RKO (cell line): Measurements from ENCODE around the gene LRP1-AS.

Experiments used
- DNase-seq: peaks from one replicate; pipeline ENCODE4 v3.0.0-alpha.2; 2016; ENCODE audit warnings: low spot score

LRP1-AS gene

DNA sequence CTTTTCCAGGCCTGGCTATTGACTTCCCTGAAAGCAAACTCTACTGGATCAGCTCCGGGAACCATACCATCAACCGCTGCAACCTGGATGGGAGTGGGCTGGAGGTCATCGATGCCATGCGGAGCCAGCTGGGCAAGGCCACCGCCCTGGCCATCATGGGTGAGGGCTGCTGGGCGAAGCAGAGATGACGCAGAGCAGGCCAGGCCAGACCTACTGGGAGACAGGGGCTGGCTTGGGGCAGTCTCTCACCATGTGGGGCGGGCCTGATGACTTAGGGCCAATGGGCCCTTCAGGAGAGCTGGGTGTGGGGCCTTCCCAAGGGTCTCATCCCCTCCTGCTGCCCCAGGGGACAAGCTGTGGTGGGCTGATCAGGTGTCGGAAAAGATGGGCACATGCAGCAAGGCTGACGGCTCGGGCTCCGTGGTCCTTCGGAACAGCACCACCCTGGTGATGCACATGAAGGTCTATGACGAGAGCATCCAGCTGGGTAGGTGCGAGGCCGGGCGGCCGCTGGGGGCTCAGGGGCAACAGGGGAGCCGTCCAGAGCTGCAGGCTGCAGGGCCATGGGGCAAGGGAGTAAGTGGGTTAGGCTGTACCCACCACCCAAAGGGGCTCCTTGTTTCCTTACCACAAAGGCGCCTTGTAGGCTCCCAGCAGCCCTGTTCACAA is 33.0 kb upstream of the LRP1-AS start:
- DNase-seq, result no peak

DNA sequence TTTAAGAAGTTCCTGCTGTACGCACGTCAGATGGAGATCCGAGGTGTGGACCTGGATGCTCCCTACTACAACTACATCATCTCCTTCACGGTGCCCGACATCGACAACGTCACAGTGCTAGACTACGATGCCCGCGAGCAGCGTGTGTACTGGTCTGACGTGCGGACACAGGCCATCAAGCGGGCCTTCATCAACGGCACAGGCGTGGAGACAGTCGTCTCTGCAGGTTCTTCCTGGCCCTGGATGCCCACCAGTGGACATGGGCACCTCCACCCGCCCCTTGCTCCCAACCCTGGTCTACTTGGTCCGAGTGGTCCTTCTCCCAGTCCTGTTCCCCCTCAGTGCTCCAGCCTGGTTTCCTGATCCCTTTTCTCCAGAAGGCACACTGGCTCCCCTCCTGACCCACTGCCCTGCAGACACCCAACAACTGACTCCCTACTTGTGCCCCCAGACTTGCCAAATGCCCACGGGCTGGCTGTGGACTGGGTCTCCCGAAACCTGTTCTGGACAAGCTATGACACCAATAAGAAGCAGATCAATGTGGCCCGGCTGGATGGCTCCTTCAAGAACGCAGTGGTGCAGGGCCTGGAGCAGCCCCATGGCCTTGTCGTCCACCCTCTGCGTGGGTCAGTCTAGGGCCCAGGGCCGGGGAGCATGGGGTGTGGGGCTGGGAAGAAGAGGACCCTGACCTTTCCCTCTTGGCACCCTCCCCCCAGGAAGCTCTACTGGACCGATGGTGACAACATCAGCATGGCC is 32.1 kb upstream of the LRP1-AS start:
- DNase-seq, result no peak

DNA sequence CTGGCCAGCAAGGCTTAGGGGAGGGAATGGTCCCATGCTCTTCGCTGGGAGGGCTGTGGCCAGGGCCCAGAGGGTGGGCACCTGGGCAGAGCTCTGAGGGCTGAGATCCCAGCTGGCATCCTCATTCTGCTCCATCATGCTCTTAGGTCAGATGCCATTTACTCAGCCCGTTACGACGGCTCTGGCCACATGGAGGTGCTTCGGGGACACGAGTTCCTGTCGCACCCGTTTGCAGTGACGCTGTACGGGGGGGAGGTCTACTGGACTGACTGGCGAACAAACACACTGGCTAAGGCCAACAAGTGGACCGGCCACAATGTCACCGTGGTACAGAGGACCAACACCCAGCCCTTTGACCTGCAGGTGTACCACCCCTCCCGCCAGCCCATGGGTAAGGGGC is 30.8 kb upstream of the LRP1-AS start:
- DNase-seq, result no peak

DNA sequence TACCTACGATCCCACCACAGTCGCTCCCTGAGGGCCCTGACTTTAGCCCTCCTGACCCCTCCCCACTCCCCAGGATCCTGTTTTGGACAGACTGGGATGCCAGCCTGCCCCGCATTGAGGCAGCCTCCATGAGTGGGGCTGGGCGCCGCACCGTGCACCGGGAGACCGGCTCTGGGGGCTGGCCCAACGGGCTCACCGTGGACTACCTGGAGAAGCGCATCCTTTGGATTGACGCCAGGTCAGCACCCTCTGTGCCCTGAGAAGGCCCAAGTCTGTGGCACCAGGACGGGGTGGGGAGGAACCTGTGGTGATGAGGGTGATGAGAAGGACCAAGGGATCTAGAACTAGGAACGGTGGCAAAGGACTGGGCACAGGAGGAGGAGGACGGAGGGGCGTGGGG is 29.9 kb upstream of the LRP1-AS start:
- DNase-seq, result no peak

DNA sequence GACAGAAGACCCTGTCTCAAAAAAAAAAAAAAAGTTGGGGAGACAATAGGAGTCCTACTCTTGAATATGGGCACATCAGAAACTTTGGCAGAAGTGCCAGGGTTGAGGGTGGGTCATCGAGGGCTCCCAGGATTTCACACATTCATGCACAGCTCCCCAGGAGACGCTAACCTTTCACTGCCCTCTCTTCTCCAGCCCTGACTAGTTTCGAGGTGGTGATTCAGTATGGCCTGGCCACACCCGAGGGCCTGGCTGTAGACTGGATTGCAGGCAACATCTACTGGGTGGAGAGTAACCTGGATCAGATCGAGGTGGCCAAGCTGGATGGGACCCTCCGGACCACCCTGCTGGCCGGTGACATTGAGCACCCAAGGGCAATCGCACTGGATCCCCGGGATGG is 29.4 kb upstream of the LRP1-AS start:
- no peak for DNase-seq

DNA sequence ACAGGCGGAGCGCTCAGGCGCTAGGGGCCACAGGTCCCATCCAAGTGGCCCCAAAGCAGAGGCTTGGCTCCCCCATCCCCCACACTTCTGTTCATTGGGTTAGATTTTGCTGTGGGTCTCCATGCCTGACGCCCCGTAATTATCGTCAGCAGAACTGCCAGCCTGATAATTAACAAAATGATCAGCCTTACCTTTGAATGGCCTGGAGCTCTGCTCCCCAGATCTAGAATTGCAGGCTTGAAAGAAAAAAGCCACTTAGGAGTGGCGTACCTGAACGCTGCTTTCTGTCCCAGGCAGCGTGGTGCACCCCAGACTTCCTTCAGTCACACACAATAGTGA is 28.7 kb upstream of the LRP1-AS start:
- no peak for DNase-seq

DNA sequence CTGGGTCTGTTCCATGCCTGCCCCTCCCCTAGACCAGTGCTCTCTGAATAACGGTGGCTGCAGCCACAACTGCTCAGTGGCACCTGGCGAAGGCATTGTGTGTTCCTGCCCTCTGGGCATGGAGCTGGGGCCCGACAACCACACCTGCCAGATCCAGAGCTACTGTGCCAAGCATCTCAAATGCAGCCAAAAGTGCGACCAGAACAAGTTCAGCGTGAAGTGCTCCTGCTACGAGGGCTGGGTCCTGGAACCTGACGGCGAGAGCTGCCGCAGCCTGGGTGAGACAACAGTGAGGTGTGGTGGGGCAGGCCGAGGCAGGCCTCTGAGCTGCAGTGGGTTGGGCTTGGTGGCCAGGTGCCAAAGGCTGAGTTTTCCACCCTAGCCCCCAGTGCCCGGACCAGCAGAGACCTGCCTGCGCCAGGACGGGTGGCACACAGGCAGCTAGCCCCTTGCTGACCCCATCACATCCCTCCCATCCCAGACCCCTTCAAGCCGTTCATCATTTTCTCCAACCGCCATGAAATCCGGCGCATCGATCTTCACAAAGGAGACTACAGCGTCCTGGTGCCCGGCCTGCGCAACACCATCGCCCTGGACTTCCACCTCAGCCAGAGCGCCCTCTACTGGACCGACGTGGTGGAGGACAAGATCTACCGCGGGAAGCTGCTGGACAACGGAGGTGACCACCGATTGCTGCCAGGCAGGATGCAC is 28.2 kb upstream of the LRP1-AS start:
- DNase-seq, result peak; percentile 16

DNA sequence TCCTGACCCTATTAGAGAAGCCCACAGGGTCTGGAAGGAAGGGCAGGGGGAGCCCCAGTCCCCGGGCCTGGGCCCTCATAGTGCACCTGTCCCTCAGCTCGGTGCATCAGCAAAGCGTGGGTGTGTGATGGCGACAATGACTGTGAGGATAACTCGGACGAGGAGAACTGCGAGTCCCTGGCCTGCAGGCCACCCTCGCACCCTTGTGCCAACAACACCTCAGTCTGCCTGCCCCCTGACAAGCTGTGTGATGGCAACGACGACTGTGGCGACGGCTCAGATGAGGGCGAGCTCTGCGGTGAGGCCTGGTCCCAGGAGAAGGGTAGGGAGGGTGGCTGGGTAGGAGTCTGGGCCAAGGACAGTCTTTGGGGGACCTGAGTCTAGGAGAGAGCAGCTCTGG is 26.3 kb upstream of the LRP1-AS start:
- no peak for DNase-seq

DNA sequence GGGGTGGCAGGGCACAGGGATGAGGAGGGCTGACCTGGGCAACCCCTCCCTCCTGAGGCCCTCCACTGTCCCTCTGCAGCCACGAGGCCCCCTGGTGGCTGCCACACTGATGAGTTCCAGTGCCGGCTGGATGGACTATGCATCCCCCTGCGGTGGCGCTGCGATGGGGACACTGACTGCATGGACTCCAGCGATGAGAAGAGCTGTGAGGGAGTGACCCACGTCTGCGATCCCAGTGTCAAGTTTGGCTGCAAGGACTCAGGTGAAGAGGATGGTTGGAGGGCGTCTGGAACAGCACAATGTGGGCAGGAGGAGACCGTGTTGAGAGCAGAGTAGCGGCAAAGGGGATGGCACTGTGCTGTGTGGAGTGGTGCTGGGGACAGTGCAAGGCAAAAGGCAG is 25.7 kb upstream of the LRP1-AS start:
- DNase-seq, result no peak

DNA sequence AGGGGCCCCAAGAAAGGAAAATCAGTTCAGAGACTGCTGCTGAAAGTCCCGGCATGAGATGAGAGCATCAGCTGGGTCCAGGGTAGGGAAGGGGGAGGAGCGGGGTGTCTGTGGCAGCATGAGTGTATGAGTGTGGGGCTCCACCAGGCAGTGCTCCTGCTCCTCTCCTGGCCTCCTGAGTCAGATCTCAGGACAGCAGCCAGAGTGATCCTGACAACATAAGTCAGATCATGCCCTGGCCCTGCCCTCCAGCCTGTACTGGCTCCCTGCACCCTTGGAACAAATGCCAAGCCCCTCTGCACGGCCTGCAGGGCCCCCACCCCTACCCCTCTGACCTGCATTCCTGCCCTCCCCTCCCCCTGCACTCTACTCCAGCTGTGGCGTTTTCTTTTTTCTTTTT is 24.2 kb upstream of the LRP1-AS start:
- DNase-seq, result no peak

DNA sequence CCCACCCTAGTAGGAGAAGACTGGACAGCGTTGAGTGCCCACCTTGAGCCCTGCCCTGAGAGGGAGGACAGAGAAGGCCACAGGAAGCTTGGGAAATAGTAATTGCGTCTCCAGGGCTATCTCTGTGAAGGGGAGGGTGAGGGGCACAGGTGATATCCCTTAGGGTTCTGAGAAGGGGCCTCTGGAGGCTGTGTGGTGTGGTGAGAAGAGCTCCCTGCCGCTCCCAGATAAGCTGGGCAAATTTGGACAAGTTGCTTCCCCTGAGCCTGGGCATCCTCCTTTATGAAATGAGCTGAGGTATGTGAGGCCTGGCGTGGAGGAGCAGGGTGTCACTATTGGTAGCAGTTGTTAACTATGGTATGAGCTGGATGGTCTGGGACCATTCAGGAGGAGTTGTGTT is 23.5 kb upstream of the LRP1-AS start:
- no peak for DNase-seq

DNA sequence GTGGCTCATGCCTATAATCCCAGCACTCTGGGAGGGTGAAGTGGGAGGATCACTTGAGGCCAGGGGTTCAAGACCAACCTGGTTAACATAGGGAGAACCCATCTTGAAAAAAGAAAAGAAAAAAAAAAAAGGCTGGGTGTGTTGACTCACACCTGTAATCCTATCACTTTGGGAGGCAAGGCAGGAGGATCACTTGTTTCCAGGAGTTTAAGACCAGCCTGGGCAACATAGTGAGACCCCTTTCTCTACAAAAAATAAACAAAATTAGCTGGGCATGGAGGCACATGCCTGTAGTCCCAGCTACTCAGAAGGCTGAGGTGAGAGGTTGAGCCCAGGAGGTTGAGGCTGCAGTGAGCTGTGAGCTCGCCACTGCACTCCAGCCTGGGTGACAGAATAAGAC is 23.0 kb upstream of the LRP1-AS start:
- no peak for DNase-seq

DNA sequence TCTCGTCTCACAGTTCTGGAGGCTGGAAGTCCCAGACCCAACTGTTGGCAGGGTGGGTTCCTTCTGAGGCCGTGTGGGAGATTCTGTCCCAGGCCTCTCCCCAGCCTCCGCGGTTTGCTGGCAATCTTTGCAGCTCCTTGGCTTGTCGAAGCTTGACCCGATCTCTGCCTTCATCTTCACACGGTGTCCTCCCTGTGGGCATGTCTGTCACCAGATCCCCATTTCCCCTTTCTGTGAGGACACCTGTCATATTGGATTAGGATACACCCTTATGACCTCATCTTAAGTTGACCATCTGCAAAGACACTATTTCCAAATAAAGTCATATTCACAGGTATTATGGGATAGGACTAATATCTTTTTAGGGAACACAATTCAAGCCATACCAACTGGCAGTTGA is 22.6 kb upstream of the LRP1-AS start:
- DNase-seq, result no peak

DNA sequence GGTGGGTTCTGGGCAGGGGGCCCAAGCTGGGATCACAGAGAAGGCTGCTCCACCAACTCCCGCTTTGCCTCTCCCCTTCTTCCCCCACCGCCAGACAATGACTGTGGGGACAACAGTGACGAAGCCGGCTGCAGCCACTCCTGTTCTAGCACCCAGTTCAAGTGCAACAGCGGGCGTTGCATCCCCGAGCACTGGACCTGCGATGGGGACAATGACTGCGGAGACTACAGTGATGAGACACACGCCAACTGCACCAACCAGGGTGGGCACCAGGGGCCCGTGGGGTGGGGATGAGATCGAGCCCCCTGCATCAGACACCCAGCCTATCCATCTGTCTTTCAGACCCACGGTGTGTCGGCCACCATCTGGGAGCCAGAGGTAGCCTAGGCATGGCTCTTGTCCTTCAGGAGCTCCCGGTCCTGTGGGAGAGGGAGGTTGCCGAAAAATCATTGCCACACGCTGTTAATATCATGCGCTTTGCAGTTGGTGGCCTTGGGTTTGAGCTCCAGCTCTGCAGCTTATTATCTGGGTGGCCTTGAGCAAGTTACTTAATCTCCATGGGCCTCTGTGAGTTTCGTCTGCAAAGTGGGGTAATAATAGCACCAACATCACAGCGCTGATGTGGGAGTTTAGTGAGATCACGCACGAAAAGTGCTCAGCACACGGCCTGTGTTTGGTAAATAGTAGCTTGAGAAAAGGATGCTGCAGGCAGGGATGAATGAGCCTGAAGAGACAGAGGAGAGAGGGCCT is 21.8 kb upstream of the LRP1-AS start:
- no peak for DNase-seq

DNA sequence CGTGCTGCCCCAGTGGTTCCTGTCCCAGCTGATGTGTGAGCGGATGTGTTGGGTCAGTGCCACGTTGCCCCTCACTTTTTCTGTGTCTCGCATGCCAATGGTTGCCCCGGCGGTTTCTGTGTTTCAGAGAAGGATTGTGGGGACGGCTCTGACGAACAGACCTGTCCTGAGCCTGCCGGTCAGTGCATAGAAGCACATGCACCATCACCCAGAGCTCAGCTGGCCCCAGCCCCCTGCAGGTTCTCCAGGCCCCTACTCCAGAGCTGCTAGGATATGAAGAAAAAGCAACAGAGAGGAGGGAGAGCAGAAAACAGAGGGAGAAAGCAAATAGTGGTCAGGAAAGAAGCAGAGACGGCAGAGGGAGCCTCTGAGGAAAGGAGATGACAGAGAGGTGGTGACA is 20.6 kb upstream of the LRP1-AS start:
- no peak for DNase-seq

DNA sequence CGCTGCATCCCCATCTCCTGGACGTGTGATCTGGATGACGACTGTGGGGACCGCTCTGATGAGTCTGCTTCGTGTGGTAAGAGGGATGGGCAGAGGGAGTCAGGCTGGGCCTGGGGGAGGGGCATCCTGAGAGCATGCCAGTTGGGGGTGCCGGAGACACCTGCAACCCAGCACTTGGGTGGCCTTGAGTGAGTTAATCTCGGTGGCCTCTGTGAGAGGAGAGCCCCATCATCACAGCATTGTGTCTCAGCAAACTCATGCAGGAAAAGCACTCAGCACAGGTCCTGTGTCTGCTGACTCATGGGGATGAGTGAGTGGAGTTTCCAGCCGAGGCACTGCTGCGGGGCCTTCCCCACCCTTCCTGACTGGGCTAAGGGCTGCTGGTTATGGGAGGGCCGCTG is 19.6 kb upstream of the LRP1-AS start:
- DNase-seq, result peak; percentile 57

DNA sequence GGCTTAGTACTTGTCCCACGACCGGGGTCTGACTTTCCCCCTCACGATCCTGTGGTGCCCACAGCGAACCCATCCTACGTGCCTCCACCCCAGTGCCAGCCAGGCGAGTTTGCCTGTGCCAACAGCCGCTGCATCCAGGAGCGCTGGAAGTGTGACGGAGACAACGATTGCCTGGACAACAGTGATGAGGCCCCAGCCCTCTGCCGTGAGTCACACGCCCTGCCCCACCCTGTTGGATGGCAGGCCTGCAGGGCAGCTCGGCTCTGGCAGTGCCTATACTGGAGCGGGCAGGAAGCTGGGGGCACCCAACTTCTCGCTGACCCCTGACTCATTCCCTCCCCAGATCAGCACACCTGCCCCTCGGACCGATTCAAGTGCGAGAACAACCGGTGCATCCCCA is 18.3 kb upstream of the LRP1-AS start:
- DNase-seq, result no peak

DNA sequence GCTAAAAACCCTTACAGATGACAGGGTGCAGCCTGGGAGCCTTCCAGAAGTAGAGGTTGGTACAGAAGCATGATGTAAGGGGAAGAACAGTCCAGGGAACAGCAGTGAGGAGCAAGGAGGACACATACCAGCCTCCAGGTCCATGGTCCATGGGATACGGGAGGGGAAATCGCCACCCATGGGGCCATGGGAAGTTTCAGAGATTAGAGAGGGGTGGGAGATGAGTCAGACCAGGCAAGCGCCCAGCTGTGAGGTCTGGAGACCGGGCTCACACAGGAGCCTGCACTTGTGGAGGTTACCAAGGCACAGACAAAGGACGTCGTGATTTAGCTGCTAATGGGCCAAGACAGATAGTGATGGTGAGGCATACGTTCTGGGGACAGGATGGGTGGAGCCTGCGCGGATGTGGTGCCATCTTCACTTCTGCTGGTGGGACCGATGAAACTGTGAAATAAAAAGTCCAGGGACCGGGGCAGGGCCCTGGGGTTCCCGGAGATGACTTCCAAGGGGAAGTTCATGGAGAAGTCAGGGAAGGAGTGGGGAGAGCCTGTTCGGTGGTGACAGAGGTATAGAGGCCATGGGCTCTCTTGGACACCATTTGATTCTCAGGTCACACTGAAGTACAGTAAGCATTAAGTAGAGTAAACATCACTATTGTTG is 17.7 kb upstream of the LRP1-AS start:
- DNase-seq, result no peak

DNA sequence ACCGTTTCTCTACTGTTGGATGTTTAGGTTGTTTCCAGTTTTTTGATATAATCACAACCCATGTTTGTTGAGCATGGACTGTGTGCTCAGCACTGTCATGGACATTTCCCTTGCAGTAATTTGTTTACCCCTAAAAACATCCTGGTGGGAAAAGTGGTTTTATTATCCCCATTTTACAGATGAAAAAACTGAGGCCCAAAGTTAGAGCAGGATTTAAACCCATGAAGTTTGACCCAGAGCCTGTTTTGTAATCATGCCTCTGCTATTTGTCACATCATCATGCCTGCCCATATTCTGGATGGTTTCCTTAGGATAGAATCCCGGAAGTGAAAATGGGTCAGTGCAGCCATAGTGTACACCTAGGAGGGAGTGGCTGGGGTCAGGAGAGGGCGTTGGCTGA is 17.0 kb upstream of the LRP1-AS start:
- no peak for DNase-seq

DNA sequence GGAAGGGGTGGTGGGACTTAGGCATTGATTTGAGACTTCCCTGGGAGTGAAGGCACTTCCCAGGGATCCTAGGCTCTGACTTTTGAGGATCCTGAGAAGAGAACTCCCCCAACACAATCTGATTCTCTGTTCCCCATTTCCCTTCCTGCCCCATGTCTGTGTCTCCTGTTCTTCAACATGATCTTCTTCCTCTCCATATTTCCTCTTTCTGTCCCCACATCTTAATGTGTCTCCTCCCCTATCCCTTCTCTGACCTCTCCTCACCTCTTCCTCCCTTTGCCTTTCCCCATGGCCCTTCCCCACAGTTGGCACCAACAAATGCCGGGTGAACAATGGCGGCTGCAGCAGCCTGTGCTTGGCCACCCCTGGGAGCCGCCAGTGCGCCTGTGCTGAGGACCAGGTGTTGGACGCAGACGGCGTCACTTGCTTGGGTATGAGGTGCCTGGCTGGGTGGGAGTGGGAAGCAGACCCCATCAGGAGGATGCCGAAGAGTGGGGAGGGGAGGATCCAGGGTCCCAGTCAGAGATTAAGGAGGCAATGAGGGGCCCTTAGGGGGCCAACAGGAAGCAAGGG is 15.2 kb upstream of the LRP1-AS start:
- DNase-seq, result no peak

DNA sequence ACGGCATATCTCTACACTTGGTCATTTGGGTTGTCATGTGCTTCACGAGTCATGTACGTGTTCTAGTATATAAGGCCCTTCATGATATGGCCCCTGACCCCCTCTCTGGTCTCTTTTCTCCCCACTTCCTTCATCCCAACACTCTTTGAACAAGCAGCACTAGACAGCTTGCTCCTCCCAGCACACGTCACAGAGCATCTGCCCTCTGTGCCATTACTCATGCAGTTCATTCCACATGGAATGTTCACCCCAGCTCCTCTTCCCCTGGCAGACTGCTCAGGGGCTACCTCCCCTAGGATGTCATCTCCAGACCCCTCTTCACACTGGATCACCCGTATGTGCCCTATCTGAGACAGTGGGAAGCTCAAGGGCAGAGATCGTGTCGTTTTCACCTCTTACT is 14.1 kb upstream of the LRP1-AS start:
- no peak for DNase-seq

DNA sequence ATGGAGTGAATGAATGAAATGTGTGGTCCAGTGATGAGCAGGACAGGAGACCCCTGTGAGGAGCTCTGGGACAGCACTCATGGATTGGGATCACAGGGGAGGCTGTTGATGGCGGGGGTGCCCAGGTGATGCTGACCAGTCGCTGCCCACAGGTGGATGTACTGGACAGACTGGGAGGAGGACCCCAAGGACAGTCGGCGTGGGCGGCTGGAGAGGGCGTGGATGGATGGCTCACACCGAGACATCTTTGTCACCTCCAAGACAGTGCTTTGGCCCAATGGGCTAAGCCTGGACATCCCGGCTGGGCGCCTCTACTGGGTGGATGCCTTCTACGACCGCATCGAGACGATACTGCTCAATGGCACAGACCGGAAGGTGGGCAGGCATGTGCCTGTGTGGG is 13.3 kb upstream of the LRP1-AS start:
- DNase-seq, result no peak
